SJSA1 (cell line): ENCODE data around the gene MAPK10. TPM values are rescaled to one million over a fixed set of nuclear protein-coding genes. Genes with fewer than 3 reads are reported as not detected.
A peak's percentile ranks its signal among the peaks of the same experiment; 100 is the strongest.
"Not testable (repeated sequence)": the region's sequence is repeated elsewhere in the genome, so short reads cannot be mapped to it uniquely, and the experiment has no call there.

Experiments used
- DNase-seq, 2 experiments: peaks; one replicate each; pipeline ENCODE4 v3.0.0-alpha.2; 2015 to 2020; ENCODE audit warnings: low spot score in 2 of 2, low read depth in 1 of 2
- H3K27ac ChIP-seq: fragments of 250-450 bp; sonication (Bioruptor Pico); 2 replicates; pipeline ENCODE4 v1.5.1; 2020; ENCODE audit warnings: mild to moderate bottlenecking, moderate library complexity
- H3K27me3 ChIP-seq: fragments of 250-450 bp; sonication (Bioruptor Pico); replicated peaks from 2 replicates; pipeline ENCODE4 v1.5.1; 2020; ENCODE audit warnings: mild to moderate bottlenecking, moderate library complexity
- H3K36me3 ChIP-seq: fragments of 250-450 bp; sonication (Bioruptor Pico); 2 replicates; pipeline ENCODE4 v1.5.1; 2020; ENCODE audit warnings: mild to moderate bottlenecking
- H3K4me1 ChIP-seq: fragments of 250-450 bp; sonication (Bioruptor Pico); replicated peaks from 2 replicates; pipeline ENCODE4 v1.6.1; 2021; ENCODE audit warnings: mild to moderate bottlenecking
- H3K4me3 ChIP-seq: fragments of 250-450 bp; sonication (Bioruptor Pico); 2 replicates; pipeline ENCODE4 v1.5.1; 2020; ENCODE audit warnings: mild to moderate bottlenecking
- H3K9me3 ChIP-seq: fragments of 250-450 bp; sonication (Bioruptor Pico); replicated peaks from 2 replicates; pipeline ENCODE4 v1.5.1; 2020; ENCODE audit warnings: mild to moderate bottlenecking
- total RNA-seq: library from RNA; depleted of rRNA; stranded (reverse); fragments of >200 nt; shearing (Covaris generic); gene quantifications from 2 replicates; pipeline ENCODE4 v1.2.3, GENCODE V29; 2014

The MAPK10 gene
- total RNA-seq, 1 experiment from 2014 or later, result 24.7 TPM

DNA sequence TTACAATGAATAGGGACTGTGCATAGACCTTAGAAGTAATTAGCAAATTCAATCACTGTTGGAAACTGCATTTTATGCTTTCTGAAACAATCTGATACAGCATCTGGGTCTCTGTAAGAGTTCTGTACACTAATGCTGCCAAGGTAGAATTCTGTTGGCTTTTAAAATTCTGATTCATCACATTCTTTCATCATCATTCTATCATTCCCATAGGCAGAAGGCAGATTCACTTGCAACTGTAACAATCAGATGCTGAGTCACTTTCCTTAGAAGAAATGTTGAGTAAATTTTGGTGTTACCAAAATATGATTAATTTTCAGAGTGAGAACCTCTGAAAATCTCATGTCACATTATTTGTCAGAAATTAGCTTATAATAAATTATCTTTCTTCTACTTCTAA lies 267.2 kb downstream of the MAPK10 start:
- Histone ChIP-seq H3K9me3 (no peaks in the 10 kb centered on the region), H3K36me3 (no peaks in the 10 kb centered on the region), H3K27ac (no peak overlapping the region), H3K4me3 (no peak overlapping the region), H3K4me1 (peaks cover 5% of the 10 kb centered on the region; the same call in 1 of the 2 replicates), H3K27me3 (no peaks in the 10 kb centered on the region)
- DNase-seq, result peak in 1 of 2 experiments; percentile 6

- Histone ChIP-seq H3K9me3 (no peaks in the 10 kb centered on the region), H3K4me1 (peaks cover 5% of the 10 kb centered on the region; the same call in 1 of the 2 replicates), H3K27me3 (no peaks in the 10 kb centered on the region), H3K4me3 (no peak overlapping the region), H3K36me3 (no peaks in the 10 kb centered on the region), H3K27ac (no peak overlapping the region)
- DNase-seq, result no peak
Observed at GRCh38 chr4:86091201-86091600, 268.7 kb downstream of the MAPK10 start.

DNA sequence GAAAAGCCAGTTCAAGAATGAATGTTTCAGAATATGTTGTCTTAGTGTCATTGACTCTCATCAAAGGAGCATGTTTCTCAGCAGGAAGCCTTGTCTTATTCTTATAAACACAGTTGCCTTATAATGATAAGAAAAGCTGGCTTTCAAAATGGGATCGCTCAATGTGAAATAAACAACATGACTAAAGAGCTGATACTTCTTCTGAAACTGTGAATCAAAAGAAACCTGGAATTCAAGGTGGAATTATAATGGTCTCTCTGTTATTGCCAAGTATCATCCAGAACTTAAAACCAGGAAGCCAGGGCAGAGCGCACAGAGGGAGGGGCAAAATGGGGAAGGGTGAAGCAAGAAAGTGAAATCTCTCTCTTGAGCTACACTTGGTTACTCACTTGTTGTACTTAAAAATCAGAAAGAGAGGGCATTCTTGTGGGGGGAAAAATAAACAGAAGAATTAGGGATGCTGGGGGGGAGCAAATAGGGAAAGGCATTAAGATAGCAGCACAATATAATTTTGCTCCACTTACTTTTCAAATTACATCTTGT lies 270.0 kb downstream of the MAPK10 start:
- Histone ChIP-seq H3K4me3 (no peak overlapping the region), H3K4me1 (peaks cover 5% of the 10 kb centered on the region; the same call in 1 of the 2 replicates), H3K36me3 (no peaks in the 10 kb centered on the region), H3K9me3 (no peaks in the 10 kb centered on the region), H3K27ac (no peak overlapping the region), H3K27me3 (no peaks in the 10 kb centered on the region)
- peak in 1 of 2 experiments; percentile 4 for DNase-seq

DNA sequence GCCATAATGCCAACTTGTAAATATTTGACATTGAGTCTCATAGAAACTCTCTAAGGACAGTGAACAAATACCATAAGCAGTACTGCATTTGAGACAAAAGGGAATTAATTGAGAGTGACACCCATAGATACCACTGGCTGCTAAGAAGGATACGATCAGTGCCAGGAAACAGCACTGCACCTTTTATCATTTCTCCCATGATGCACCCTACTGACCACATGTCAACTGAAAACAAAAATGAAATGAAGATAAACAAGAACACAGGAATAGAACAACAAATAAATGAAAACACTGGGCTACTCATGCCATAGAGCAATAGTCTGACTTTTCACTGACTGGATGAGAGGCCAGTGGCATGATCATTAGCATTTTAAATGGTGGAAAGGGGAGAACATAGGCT lies 270.8 kb downstream of the MAPK10 start:
- H3K36me3 ChIP-seq, result no peaks in the 10 kb centered on the region
- H3K27ac ChIP-seq, result no peak overlapping the region
- H3K27me3 ChIP-seq, result no peaks in the 10 kb centered on the region
- no peak overlapping the region for H3K4me3 ChIP-seq
- H3K4me1 ChIP-seq, result peaks cover 5% of the 10 kb centered on the region; the same call in 1 of the 2 replicates
- no peak for DNase-seq
- no peaks in the 10 kb centered on the region for H3K9me3 ChIP-seq

GRCh38 chr4:86075796-86076195 lies 284.1 kb downstream of the MAPK10 start:
- not testable (repeated sequence) for DNase-seq, H3K4me1 ChIP-seq, H3K4me3 ChIP-seq, H3K9me3 ChIP-seq, H3K27ac ChIP-seq, H3K27me3 ChIP-seq, H3K36me3 ChIP-seq

GRCh38 chr4:86060341-86060740 lies 299.5 kb downstream of the MAPK10 start:
- Histone ChIP-seq H3K4me3 (no peak overlapping the region), H3K27ac (no peak overlapping the region), H3K27me3 (no peaks in the 10 kb centered on the region), H3K36me3 (no peaks in the 10 kb centered on the region), H3K4me1 (no peaks in the 10 kb centered on the region), H3K9me3 (no peaks in the 10 kb centered on the region)
- DNase-seq, result no peak

DNA sequence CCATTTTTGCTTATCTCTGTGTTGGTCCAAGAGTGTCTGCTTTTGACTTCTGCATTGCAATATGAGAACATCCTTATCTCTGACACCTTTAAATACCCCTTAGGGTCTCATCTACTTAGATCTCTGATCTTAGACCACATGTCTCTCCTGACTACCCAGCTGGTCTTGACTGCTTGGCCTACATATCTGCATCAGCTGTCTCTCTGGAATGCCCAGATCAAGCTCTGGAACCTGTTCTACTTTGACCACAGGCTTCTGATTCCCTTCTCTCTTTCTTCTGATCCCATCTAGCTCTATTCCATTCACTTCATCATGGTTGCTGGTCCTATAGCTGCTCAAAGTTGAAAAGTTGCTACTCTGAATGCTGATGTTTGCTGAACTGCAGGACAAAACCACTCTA lies 301.2 kb downstream of the MAPK10 start:
- Histone ChIP-seq H3K9me3 (no peaks in the 10 kb centered on the region), H3K36me3 (no peaks in the 10 kb centered on the region), H3K4me3 (no peak overlapping the region), H3K27me3 (no peaks in the 10 kb centered on the region), H3K4me1 (no peaks in the 10 kb centered on the region), H3K27ac (no peak overlapping the region)
- DNase-seq, result no peak

DNA sequence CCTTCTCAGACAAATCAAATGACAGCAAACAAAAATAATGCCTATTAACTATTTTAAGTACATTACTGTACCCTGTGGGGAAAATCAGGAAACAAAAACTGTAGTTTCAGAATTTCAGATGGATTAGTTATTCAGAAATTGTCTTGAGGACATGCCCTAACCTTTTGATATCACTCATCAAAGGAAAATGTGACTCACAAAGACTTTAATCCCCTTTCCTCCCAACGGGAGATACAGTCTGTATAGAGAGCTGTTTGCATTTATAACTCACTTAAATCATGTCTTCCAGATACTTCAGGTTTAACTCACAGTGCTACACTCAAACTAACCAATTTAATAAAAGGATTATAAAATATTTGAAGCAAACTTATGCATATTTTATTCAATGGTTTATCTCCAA lies 304.0 kb downstream of the MAPK10 start:
- no peaks in the 10 kb centered on the region for H3K9me3 ChIP-seq
- no peaks in the 10 kb centered on the region for H3K27me3 ChIP-seq
- H3K4me1 ChIP-seq, result no peaks in the 10 kb centered on the region
- H3K36me3 ChIP-seq, result no peaks in the 10 kb centered on the region
- DNase-seq, result no peak
- H3K4me3 ChIP-seq, result no peak overlapping the region
- H3K27ac ChIP-seq, result no peak overlapping the region

- Histone ChIP-seq H3K27ac (no peak overlapping the region), H3K4me3 (no peak overlapping the region), H3K9me3 (no peaks in the 10 kb centered on the region), H3K36me3 (no peaks in the 10 kb centered on the region), H3K27me3 (no peaks in the 10 kb centered on the region), H3K4me1 (no peaks in the 10 kb centered on the region)
- DNase-seq, result no peak
Observed at GRCh38 chr4:86054286-86055032, 305.4 kb downstream of the MAPK10 start.

DNA sequence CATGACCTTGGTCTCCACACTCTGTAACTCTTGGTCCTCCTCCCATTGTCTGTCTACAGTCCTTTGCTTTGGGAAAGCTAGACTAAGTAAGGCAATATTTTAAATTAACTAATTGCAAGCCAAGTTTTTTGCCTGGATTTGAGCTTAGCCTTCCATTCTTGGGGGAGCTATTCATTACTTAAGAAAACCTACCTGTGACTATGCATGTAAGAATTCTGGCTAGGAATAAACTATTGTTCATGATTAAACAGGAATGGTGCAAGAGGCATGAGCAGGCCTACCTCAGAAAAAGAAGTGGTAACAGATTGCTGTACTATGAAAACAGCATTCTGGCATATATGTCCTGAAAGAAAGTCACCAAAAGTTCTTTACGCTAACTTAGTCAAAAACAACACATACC lies 309.4 kb downstream of the MAPK10 start:
- no peak overlapping the region for H3K4me3 ChIP-seq
- H3K27ac ChIP-seq, result no peak overlapping the region
- H3K4me1 ChIP-seq, result no peaks in the 10 kb centered on the region
- no peaks in the 10 kb centered on the region for H3K9me3 ChIP-seq
- no peak for DNase-seq
- H3K27me3 ChIP-seq, result no peaks in the 10 kb centered on the region
- no peaks in the 10 kb centered on the region for H3K36me3 ChIP-seq

GRCh38 chr4:86048426-86048825 lies 311.4 kb downstream of the MAPK10 start:
- Histone ChIP-seq H3K4me3 (no peak overlapping the region), H3K9me3 (no peaks in the 10 kb centered on the region), H3K36me3 (no peaks in the 10 kb centered on the region), H3K4me1 (no peaks in the 10 kb centered on the region), H3K27me3 (no peaks in the 10 kb centered on the region), H3K27ac (no peak overlapping the region)
- DNase-seq, result no peak

- Histone ChIP-seq H3K27me3 (no peaks in the 10 kb centered on the region), H3K4me1 (no peaks in the 10 kb centered on the region), H3K36me3 (no peaks in the 10 kb centered on the region), H3K27ac (no peak overlapping the region), H3K9me3 (no peaks in the 10 kb centered on the region), H3K4me3 (no peak overlapping the region)
- no peak for DNase-seq
Observed at GRCh38 chr4:86044593-86044985, 315.3 kb downstream of the MAPK10 start.

DNA sequence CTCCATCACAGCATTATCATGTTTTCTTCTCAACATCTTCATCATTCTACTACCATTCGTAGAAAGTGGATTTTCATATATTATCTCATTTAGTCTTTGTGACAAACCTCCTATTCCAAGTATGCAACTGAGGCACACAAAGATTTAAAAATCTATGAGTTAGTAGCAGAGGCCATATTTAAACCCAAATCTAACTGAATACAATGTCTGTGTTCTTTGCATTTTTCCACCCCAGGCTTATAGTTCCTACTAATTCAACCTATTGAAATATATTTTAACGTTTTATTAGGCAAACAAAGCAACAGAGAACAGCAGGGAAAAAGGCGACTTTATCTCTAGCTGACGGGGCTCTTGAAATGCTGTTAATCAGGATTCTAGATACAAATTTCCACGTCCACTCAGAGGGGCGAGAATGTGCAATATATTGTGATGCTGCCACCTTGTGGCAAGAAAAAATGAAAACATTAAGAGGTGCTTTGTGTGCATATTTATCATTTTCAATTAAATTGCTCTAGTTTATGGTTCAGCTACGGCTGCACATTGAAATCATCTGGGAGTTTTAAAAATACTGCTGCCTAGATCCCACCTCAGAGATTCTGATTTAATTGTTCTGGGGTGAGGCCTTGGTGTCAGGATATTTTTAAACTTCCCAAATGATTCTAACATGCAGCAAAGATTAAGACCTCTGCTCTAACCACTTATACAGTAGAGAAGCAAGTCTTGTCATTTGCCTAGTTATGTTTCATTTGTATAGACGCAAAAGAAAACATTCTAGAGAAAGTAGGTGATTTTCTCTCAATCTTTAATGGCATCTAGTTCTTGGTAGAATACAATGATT lies 315.9 kb downstream of the MAPK10 start:
- Histone ChIP-seq H3K4me1 (no peaks in the 10 kb centered on the region), H3K4me3 (no peak overlapping the region), H3K9me3 (no peaks in the 10 kb centered on the region), H3K27ac (no peak overlapping the region), H3K36me3 (no peaks in the 10 kb centered on the region), H3K27me3 (no peaks in the 10 kb centered on the region)
- DNase-seq, result peak in 1 of 2 experiments; percentile 41

GRCh38 chr4:86038037-86038436 lies 321.8 kb downstream of the MAPK10 start:
- H3K27ac ChIP-seq, result no peak overlapping the region
- peaks cover 20% of the 10 kb centered on the region for H3K4me1 ChIP-seq
- no peak for DNase-seq
- H3K4me3 ChIP-seq, result no peak overlapping the region
- H3K36me3 ChIP-seq, result no peaks in the 10 kb centered on the region
- H3K9me3 ChIP-seq, result no peaks in the 10 kb centered on the region
- no peaks in the 10 kb centered on the region for H3K27me3 ChIP-seq
